Stomach (tissue), 9 donors: Measurements from ENCODE around the gene BCAR3. TPM values are rescaled to one million over a fixed set of nuclear protein-coding genes. Genes with fewer than 3 reads are reported as not detected.
A peak's percentile ranks its signal among the peaks of the same experiment; 100 is the strongest.

Experiments used
- DNase-seq, 2 donors: peaks; one replicate each; pipeline versions ENCODE4 v3.0.0 to v3.0.0-alpha.2; 2013 to 2019
- H3K27ac ChIP-seq, 5 donors: fragments of 200-600 bp in 4 of 5; sonication (generic) in 4 of 5; one replicate each; pipeline ENCODE4 v1.5.1; 2013 to 2019; ENCODE audit warnings: mild to moderate bottlenecking in 1 of 5, moderate library complexity in 1 of 5
- H3K27me3 ChIP-seq, 3 donors: fragments of 200-600 bp; sonication (generic); one replicate each; pipeline ENCODE4 v1.5.1; 2017 to 2019; ENCODE audit warnings: mixed run types in 1 of 3
- H3K36me3 ChIP-seq, 4 donors: fragments of 200-600 bp; sonication (generic); 1 replicate in 3 of 4; 2 replicates in 1 of 4; pipeline ENCODE4 v1.5.1; 2016 to 2019
- H3K4me1 ChIP-seq, 4 donors: fragments of 200-600 bp; sonication (generic); one replicate each; pipeline ENCODE4 v1.5.1; 2016 to 2019
- H3K4me3 ChIP-seq, 4 donors: fragments of 200-600 bp; sonication (generic) in 3 of 4; one replicate each; pipeline ENCODE4 v1.5.1; 2016 to 2019; ENCODE audit warnings: mild to moderate bottlenecking in 1 of 4
- H3K9me3 ChIP-seq, 4 donors: fragments of 200-600 bp; sonication (generic); one replicate each; pipeline ENCODE4 v1.5.1; 2016 to 2019
- EP300 ChIP-seq: sonication (generic); formaldehyde crosslinking; IDR thresholded peaks from one replicate; pipeline ENCODE4 v1.6.1; 2017; ENCODE audit warnings: antibody characterized with exemption
- POLR2A ChIP-seq, 4 donors: fragments of 450-650 bp; IDR thresholded peaks; one replicate each; pipeline ENCODE4 v1.6.1; 2016; ENCODE audit warnings: antibody characterized with exemption in 4 of 4, control low read depth in 2 of 4, mild to moderate bottlenecking in 1 of 4, moderate library complexity in 1 of 4
- POLR2AphosphoS5 ChIP-seq, 3 donors: sonication (generic); formaldehyde crosslinking; IDR thresholded peaks; one replicate each; pipeline ENCODE4 v1.6.1; 2016; ENCODE audit warnings: antibody characterized with exemption in 3 of 3
- whole genome bisulfite sequencing, 5 donors: extraction: QIAGEN DNeasy Blood & Tissue Kit in 3 of 5; methylation state at CpG; one replicate each; pipeline versions ENCODE4 v1.1.5 to v1.1.7; 2013 to 2018; 5-methylcytosine and 5-hydroxymethylcytosine counted together
- intact Hi-C: fragments of 100-400 bp; cut with DNase I; formaldehyde crosslinking; loops from one replicate; pipeline ENCODE4 v1.15.1; 2023; ENCODE audit warnings: low total_unique reads
- polyA plus RNA-seq, 3 donors: library from polyadenylated mRNA; stranded (reverse); fragments of 200-250 nt; gene quantifications; one replicate each; pipeline ENCODE4 v1.2.3, GENCODE V29; 2013
- total RNA-seq, 5 donors: library from RNA; depleted of rRNA; stranded (reverse); fragments of >200 nt; gene quantifications; one replicate each; pipeline versions ENCODE4 v1.1.0 to v1.2.3, GENCODE V29; 2014 to 2016
- TF ChIP-seq, protein P1 (sequence below), 7 experiments: fragments of 450-650 bp in 4 of 7; fragments of 200-600 bp in 3 of 7; sonication (generic) in 3 of 7; IDR thresholded peaks; one replicate each; pipeline ENCODE4 v1.5.1; 2016 to 2019; ENCODE audit warnings: antibody characterized with exemption in 7 of 7, control low read depth in 2 of 7, mild to moderate bottlenecking in 1 of 7
- donor health status: healthy with polysubstance abuse.
- donor health status: Bipolar disorder and iron deficiency.
- donor health status: healthy.

The BCAR3 gene
- total and polyA plus RNA-seq, 8 donors, result 5.6 to 28.0 (median 19.3) TPM

DNA sequence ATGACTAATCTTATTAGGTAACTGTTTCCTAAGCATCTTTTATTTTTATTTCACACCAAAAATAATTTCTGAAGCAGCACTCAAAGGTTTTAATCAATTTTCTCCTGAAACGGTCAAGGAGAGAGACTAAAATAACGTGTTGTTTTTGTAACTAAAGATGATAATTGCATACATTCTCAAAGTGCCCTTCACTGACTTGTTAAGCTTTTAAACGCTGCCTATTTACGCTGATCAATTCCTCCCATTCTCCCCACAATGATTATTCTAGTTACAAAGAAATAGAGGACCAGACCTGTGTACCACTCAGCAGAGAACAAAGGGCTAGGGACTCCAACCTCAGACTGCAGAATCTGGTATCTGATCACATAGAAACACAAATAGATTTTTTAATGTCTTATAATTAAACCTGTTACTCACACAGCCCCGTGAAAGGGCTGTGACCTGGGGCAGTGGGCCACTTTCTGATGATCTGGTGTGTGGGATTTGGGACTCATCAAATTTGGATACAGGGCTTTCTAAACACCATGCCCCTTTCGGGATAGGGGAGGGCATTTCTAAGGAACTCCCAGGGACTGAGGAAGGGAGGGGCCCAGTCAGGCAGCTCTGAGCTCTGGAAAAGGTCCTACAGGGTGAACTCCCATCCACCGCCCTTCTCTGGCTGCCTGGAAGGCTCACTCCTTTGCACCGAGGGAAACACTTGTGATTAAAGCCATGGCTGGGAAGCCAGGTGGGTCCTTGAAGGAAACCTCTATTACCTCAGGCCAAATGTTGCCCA lies 65.2 kb downstream of the BCAR3 start:
- H3K27ac ChIP-seq, result peak overlapping the region; percentile 69 to 87 (median 85)
- intact Hi-C loops, result no loop called here
- 52 to 57% (median 56%) methylated on average over 8 of the region's 8 CpGs for WGBS, 5 donors
- DNase-seq, result peak in 1 of 2 donors; percentile 52
- no peaks in the 10 kb centered on the region for H3K27me3 ChIP-seq
- H3K4me1 ChIP-seq, result peaks cover 58 to 94% (median 66%) of the 10 kb centered on the region in 4 donors
- no peaks in the 10 kb centered on the region for H3K36me3 ChIP-seq
- no peaks in the 10 kb centered on the region for H3K9me3 ChIP-seq
- no peak overlapping the region for H3K4me3 ChIP-seq
- TF ChIP-seq EP300 (no peak), POLR2AphosphoS5 (IDR thresholded peaks at IDR 0.05) (no peak), POLR2A (IDR thresholded peaks at IDR 0.05) (no peak)
- TF ChIP-seq, protein P1, sequence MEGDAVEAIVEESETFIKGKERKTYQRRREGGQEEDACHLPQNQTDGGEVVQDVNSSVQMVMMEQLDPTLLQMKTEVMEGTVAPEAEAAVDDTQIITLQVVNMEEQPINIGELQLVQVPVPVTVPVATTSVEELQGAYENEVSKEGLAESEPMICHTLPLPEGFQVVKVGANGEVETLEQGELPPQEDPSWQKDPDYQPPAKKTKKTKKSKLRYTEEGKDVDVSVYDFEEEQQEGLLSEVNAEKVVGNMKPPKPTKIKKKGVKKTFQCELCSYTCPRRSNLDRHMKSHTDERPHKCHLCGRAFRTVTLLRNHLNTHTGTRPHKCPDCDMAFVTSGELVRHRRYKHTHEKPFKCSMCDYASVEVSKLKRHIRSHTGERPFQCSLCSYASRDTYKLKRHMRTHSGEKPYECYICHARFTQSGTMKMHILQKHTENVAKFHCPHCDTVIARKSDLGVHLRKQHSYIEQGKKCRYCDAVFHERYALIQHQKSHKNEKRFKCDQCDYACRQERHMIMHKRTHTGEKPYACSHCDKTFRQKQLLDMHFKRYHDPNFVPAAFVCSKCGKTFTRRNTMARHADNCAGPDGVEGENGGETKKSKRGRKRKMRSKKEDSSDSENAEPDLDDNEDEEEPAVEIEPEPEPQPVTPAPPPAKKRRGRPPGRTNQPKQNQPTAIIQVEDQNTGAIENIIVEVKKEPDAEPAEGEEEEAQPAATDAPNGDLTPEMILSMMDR (IDR thresholded peaks at IDR 0.05), result no peak

- peak overlapping the region; percentile 64 to 87 (median 85) for H3K27ac ChIP-seq
Observed at GRCh38 chr1:93615582-93616150, 66.0 kb downstream of the BCAR3 start.

GRCh38 chr1:93614986-93615581 lies 66.6 kb downstream of the BCAR3 start:
- DNase-seq, result no peak
- 66 to 82% (median 73%) methylated on average over 14 of the region's 14 CpGs for WGBS, 5 donors
- intact Hi-C loops, result no loop called here
- Histone ChIP-seq H3K27ac (peak overlapping the region; percentile 80 to 87 (median 85)), H3K9me3 (no peaks in the 10 kb centered on the region), H3K4me3 (no peak overlapping the region), H3K36me3 (no peaks in the 10 kb centered on the region), H3K4me1 (peaks cover 49 to 84% (median 68%) of the 10 kb centered on the region in 4 donors), H3K27me3 (no peaks in the 10 kb centered on the region)
- no peak for TF ChIP-seq POLR2AphosphoS5 (IDR thresholded peaks at IDR 0.05)
- TF ChIP-seq POLR2A (IDR thresholded peaks at IDR 0.05), result no peak
- TF ChIP-seq, protein P1 (IDR thresholded peaks at IDR 0.05), result no peak
- TF ChIP-seq EP300, result no peak

More at GRCh38 chr1:93615582-93616150, 66.0 kb downstream of the BCAR3 start:
- no peaks in the 10 kb centered on the region for H3K9me3 ChIP-seq
- H3K36me3 ChIP-seq, result no peaks in the 10 kb centered on the region
- no peak overlapping the region for H3K4me3 ChIP-seq
- peaks cover 52 to 87% (median 68%) of the 10 kb centered on the region in 4 donors for H3K4me1 ChIP-seq
- H3K27me3 ChIP-seq, result no peaks in the 10 kb centered on the region
- intact Hi-C loops, result no loop called here
- no peak for DNase-seq
- 62 to 71% (median 67%) methylated on average over 10 of the region's 10 CpGs for WGBS, 5 donors
- TF ChIP-seq POLR2A (IDR thresholded peaks at IDR 0.05), result no peak

DNA sequence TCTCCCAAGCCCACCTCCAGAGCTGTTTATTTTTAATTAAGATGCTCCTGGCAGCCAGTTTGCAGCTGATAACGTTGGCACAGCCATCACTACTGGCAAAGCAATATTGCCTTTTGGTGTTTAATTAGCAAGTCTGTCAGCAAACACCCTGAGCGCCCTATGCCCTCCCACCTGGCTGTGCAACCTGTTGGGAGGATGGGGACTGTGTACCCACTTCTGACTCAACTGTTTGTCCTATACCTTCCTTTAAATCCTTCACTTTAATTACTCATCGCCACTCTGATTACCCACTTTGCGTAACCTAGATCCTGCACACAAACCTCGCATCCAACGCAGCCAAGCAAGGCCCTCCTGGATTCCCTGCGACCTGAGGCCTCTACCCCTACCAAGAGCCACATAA lies 67.1 kb downstream of the BCAR3 start:
- no peaks in the 10 kb centered on the region for H3K9me3 ChIP-seq
- peak overlapping the region; percentile 80 to 87 (median 85) for H3K27ac ChIP-seq
- peak overlapping the region in 2 of 4 donors; percentile 43 to 44 for H3K4me3 ChIP-seq
- no peaks in the 10 kb centered on the region for H3K27me3 ChIP-seq
- intact Hi-C loops, result no loop called here
- DNase-seq, result peak; percentile 55 to 79
- WGBS, 5 donors, result 33 to 57% (median 42%) methylated on average over 7 of the region's 7 CpGs
- no peaks in the 10 kb centered on the region for H3K36me3 ChIP-seq
- H3K4me1 ChIP-seq, result peaks cover 49 to 89% (median 69%) of the 10 kb centered on the region in 4 donors
- no peak for TF ChIP-seq POLR2A (IDR thresholded peaks at IDR 0.05)
- TF ChIP-seq, protein P1 (IDR thresholded peaks at IDR 0.05), result no peak
- TF ChIP-seq EP300, result no peak
- TF ChIP-seq POLR2AphosphoS5 (IDR thresholded peaks at IDR 0.05), result peak in 2 of 3 donors; percentile 65 to 72
